GM23338 (cell line): ENCODE measurements around the gene MRPS16. TPM values are rescaled to one million over a fixed set of nuclear protein-coding genes. Genes with fewer than 3 reads are reported as not detected.

ENCODE experiments used
- ATAC-seq: fragments of 200-7000 bp; cut with Tn5 transposase; 3 replicates; pipeline ENCODE4 v1.9.1; 2020
- DNase-seq: peaks from one replicate; pipeline ENCODE4 v3.0.0-alpha.2; 2015; ENCODE audit warnings: low spot score
- H2AFZ ChIP-seq: fragments of 200-600 bp; sonication (generic); 2 replicates; pipeline ENCODE4 v1.8.0; 2016; ENCODE audit warnings: antibody characterized with exemption, mild to moderate bottlenecking, moderate library complexity
- H3F3A ChIP-seq: fragments of 200-600 bp; sonication (generic); replicated peaks from 2 replicates; pipeline ENCODE4 v1.8.0; 2017; ENCODE audit warnings: antibody characterized with exemption, mixed run types, low read depth
- H3K27ac ChIP-seq: fragments of 200-600 bp; sonication (generic); 2 replicates; pipeline ENCODE4 v1.6.1; 2016; ENCODE audit warnings: low read depth
- H3K27me3 ChIP-seq: fragments of 200-600 bp; sonication (generic); 2 replicates; pipeline ENCODE4 v1.8.0; 2016; ENCODE audit warnings: mild to moderate bottlenecking, mixed run types, moderate library complexity; ENCODE audit not compliant: insufficient read depth
- H3K36me3 ChIP-seq: fragments of 200-600 bp; sonication (generic); 2 replicates; pipeline ENCODE4 v1.8.0; 2016; ENCODE audit warnings: mild to moderate bottlenecking; ENCODE audit not compliant: insufficient read depth
- H3K4me1 ChIP-seq: fragments of 200-600 bp; sonication (generic); 2 replicates; pipeline ENCODE4 v1.8.0; 2016; ENCODE audit warnings: mild to moderate bottlenecking, moderate library complexity; ENCODE audit not compliant: insufficient read depth
- H3K4me2 ChIP-seq: fragments of 200-600 bp; sonication (generic); 2 replicates; pipeline ENCODE4 v1.7.1; 2017; ENCODE audit warnings: mixed run types
- H3K4me3 ChIP-seq: fragments of 200-600 bp; sonication (generic); 2 replicates; pipeline ENCODE4 v1.6.1; 2016; ENCODE audit warnings: mixed run types
- H3K79me2 ChIP-seq: fragments of 200-600 bp; sonication (generic); replicated peaks from 2 replicates; pipeline ENCODE4 v1.8.0; 2017; ENCODE audit warnings: mild to moderate bottlenecking; ENCODE audit not compliant: insufficient read depth
- H3K9me2 ChIP-seq: fragments of 200-600 bp; sonication (generic); 2 replicates; pipeline ENCODE4 v1.8.0; 2017; ENCODE audit not compliant: insufficient read depth
- H4K20me1 ChIP-seq: fragments of 200-600 bp; sonication (generic); replicated peaks from 2 replicates; pipeline ENCODE4 v1.8.0; 2017; ENCODE audit warnings: mild to moderate bottlenecking; ENCODE audit not compliant: insufficient read depth
- H3K27ac Mint-ChIP-seq: 2 replicates; pipeline ENCODE4 v1.8.0; 2020; ENCODE audit warnings: inconsistent platforms, mild to moderate bottlenecking, moderate library complexity, mixed read lengths
- H3K27me3 Mint-ChIP-seq: 3 replicates; pipeline ENCODE4 v1.8.0; 2022; ENCODE audit warnings: low read depth, mild to moderate bottlenecking, moderate library complexity, mixed read lengths, inconsistent platforms; ENCODE audit not compliant: insufficient read depth, poor library complexity
- H3K36me3 Mint-ChIP-seq: 3 replicates; pipeline ENCODE4 v1.8.0; 2021; ENCODE audit warnings: low read depth, mild to moderate bottlenecking, inconsistent platforms, moderate library complexity, mixed read lengths
- H3K4me1 Mint-ChIP-seq: 3 replicates; pipeline ENCODE4 v1.8.0; 2020; ENCODE audit warnings: mild to moderate bottlenecking, inconsistent platforms, mixed read lengths
- H3K4me3 Mint-ChIP-seq: 3 replicates; pipeline ENCODE4 v1.8.0; 2021; ENCODE audit warnings: moderate library complexity, mild to moderate bottlenecking, inconsistent platforms, mixed read lengths
- H3K9me3 Mint-ChIP-seq: 3 replicates; pipeline ENCODE4 v1.8.0; 2020; ENCODE audit warnings: moderate library complexity, mild to moderate bottlenecking, inconsistent platforms, mixed read lengths
- CREB1 ChIP-seq: fragments of 250-450 bp; sonication (Bioruptor Pico); IDR thresholded peaks from 2 replicates; pipeline ENCODE4 v1.5.0; 2020; ENCODE audit warnings: low read depth, mild to moderate bottlenecking, moderate library complexity
- CTCF ChIP-seq, 2 experiments: fragments of 200-600 bp in 1 of 2; sonication (generic) in 1 of 2; conservative IDR thresholded peaks; 2 replicates each; pipeline versions ENCODE4 v1.5.1 to v1.6.1; 2016 to 2017; ENCODE audit warnings: antibody characterized with exemption in 2 of 2, low read depth in 2 of 2, mild to moderate bottlenecking in 2 of 2, moderate library complexity in 1 of 2
- ETS1 ChIP-seq: IDR thresholded peaks from 2 replicates; pipeline ENCODE4 v1.6.1; 2016; ENCODE audit warnings: antibody characterized with exemption
- EZH2 ChIP-seq: fragments of 200-600 bp; sonication (generic); IDR thresholded peaks from one replicate; pipeline ENCODE4 v1.8.0; 2017; ENCODE audit warnings: antibody characterized with exemption, mild to moderate bottlenecking, low read depth; ENCODE audit not compliant: unreplicated experiment
- EZH2phosphoT487 ChIP-seq: fragments of 200-600 bp; sonication (generic); IDR thresholded peaks from one replicate; pipeline ENCODE4 v1.8.1; 2018; ENCODE audit warnings: antibody characterized with exemption; ENCODE audit not compliant: unreplicated experiment
- JUNB ChIP-seq: IDR thresholded peaks from one replicate; pipeline ENCODE4 v1.6.1; 2016; ENCODE audit warnings: antibody characterized with exemption; ENCODE audit not compliant: unreplicated experiment
- NANOG ChIP-seq: IDR thresholded peaks from 2 replicates; pipeline ENCODE4 v1.6.1; 2016; ENCODE audit warnings: antibody characterized with exemption, borderline replicate concordance
- POLR2AphosphoS5 ChIP-seq: IDR thresholded peaks from 2 replicates; pipeline ENCODE4 v1.6.1; 2016; ENCODE audit warnings: antibody characterized with exemption, low read depth
- REST ChIP-seq: IDR thresholded peaks from one replicate; pipeline ENCODE4 v1.6.1; 2018; ENCODE audit warnings: antibody characterized with exemption; ENCODE audit not compliant: unreplicated experiment
- STAT1 ChIP-seq: IDR thresholded peaks from one replicate; pipeline ENCODE4 v1.6.1; 2016; ENCODE audit warnings: antibody characterized with exemption; ENCODE audit not compliant: unreplicated experiment
- ZNF114 ChIP-seq: fragments of 250-450 bp; sonication (Bioruptor Pico); IDR thresholded peaks from 2 replicates; pipeline ENCODE4 v1.5.0; 2020; ENCODE audit warnings: mild to moderate bottlenecking, moderate library complexity
- ZNF331 ChIP-seq: fragments of 250-450 bp; sonication (Bioruptor Pico); IDR thresholded peaks from 2 replicates; pipeline ENCODE4 v1.5.0; 2020; ENCODE audit warnings: low read depth, mild to moderate bottlenecking, moderate library complexity
- ZNF462 ChIP-seq: fragments of 250-450 bp; sonication (Bioruptor Pico); IDR thresholded peaks from 2 replicates; pipeline ENCODE4 v1.5.0; 2020; ENCODE audit warnings: mild to moderate bottlenecking, moderate library complexity
- polyA plus RNA-seq: library from polyadenylated mRNA; unstranded; fragments of >200 nt; fragmentation: Nextera tagmentation; extraction: Ambion mirVana; gene quantifications from 2 replicates; pipeline ENCODE4 v1.2.1, GENCODE V29; 2016
- total RNA-seq: library from RNA; depleted of rRNA; stranded (reverse); fragments of >200 nt; shearing (Covaris generic); gene quantifications from 2 replicates; pipeline ENCODE4 v1.2.3, GENCODE V29; 2014

MRPS16 gene
- total and polyA plus RNA-seq, 2 experiments from 2014 or later: 83.2 to 173 TPM

GRCh38 chr10:73289958-73290357 lies 37.5 kb upstream of the MRPS16 start:
- DNase-seq (no peak), ATAC-seq (no peak)

More at GRCh38 chr10:73289958-73290357, 37.5 kb upstream of the MRPS16 start:
- no peaks in the 10 kb centered on the region for H3K9me2 ChIP-seq
- Mint-ChIP-seq H3K27me3 (peaks cover 4% of the 10 kb centered on the region), H3K4me1 (no peaks in the 10 kb centered on the region), H3K4me3 (no peak overlapping the region), H3K27ac (no peak overlapping the region), H3K9me3 (peaks cover 20% of the 10 kb centered on the region), H3K36me3 (no peaks in the 10 kb centered on the region)
- H3F3A ChIP-seq: no peaks in the 10 kb centered on the region
- no peaks in the 10 kb centered on the region for H4K20me1 ChIP-seq
- H2AFZ ChIP-seq: no peak overlapping the region
- H3K79me2 ChIP-seq: no peaks in the 10 kb centered on the region
- no peaks in the 10 kb centered on the region for H3K27me3 ChIP-seq
- H3K27ac ChIP-seq: no peak overlapping the region
- TF ChIP-seq REST (no peak), EZH2 (no peak), CREB1 (CRISPR knock-in tag) (no peak), ZNF114 (CRISPR knock-in tag) (no peak), STAT1 (no peak), ETS1 (no peak), POLR2AphosphoS5 (no peak), EZH2phosphoT487 (no peak), JUNB (no peak), NANOG (no peak), CTCF (conservative IDR thresholded peaks at IDR 0.05; ENCODE audit: low read depth in 2 of 2) (no peak), ZNF462 (CRISPR knock-in tag) (no peak), ZNF331 (CRISPR knock-in tag) (no peak)
- no peaks in the 10 kb centered on the region for H3K36me3 ChIP-seq
- H3K4me2 ChIP-seq: no peak overlapping the region
- H3K4me3 ChIP-seq: no peak overlapping the region
- no peaks in the 10 kb centered on the region for H3K4me1 ChIP-seq
